SK-N-SH (cell line): Measurements from ENCODE around the gene PTPN23. TPM values are rescaled to one million over a fixed set of nuclear protein-coding genes. Genes with fewer than 3 reads are reported as not detected.

Experiments used
- CTCF ChIA-PET: fragments of 300-600, 350-600 bp; formaldehyde crosslinking; extraction: SDS; loops from one replicate; lab custom pipeline; 2021; lab: Yijun Ruan, JAX
- POLR2A ChIA-PET: fragments of 350-600 bp; sonication (Branson Sonifier 250); formaldehyde crosslinking; extraction: SDS; loops from one replicate; lab custom pipeline; 2020; ENCODE audit warnings: antibody characterized with exemption, inconsistent platforms; lab: Yijun Ruan, JAX
- DNase-seq: peaks from one replicate; pipeline ENCODE4 v3.0.0; 2012
- H2AFZ ChIP-seq: fragments of 200-600 bp; sonication (generic); 2 replicates; pipeline ENCODE4 v1.8.1; 2016; ENCODE audit warnings: antibody characterized with exemption, mild to moderate bottlenecking, low read depth
- H3F3A ChIP-seq: fragments of 200-600 bp; sonication (generic); replicated peaks from 2 replicates; pipeline ENCODE3; 2016; ENCODE audit warnings: antibody characterized with exemption, mild to moderate bottlenecking; ENCODE audit not compliant: insufficient read depth
- H3K27ac ChIP-seq, 2 experiments: fragments of 200-500 bp in 1 of 2; fragments of 200-600 bp in 1 of 2; sonication (Bioruptor generic) in 1 of 2; sonication (generic), shearing (Covaris generic) in 1 of 2; 2 replicates each; pipeline versions ENCODE4 v1.5.1 to v1.6.1; 2014 to 2016; ENCODE audit warnings: low read depth in 2 of 2, inconsistent platforms in 1 of 2, low read length in 1 of 2, mild to moderate bottlenecking in 1 of 2, mixed read lengths in 1 of 2
- H3K27me3 ChIP-seq: fragments of 200-600 bp; sonication (generic), shearing (Covaris generic); 2 replicates; pipeline ENCODE4 v1.6.1; 2016; ENCODE audit warnings: mixed run types; ENCODE audit not compliant: insufficient read depth
- H3K36me3 ChIP-seq, 2 experiments: fragments of 200-500 bp in 1 of 2; fragments of 200-600 bp in 1 of 2; sonication (Bioruptor generic) in 1 of 2; sonication (generic) in 1 of 2; replicated peaks in 1 of 2; 2 replicates each; pipeline versions ENCODE3 to v1.5.1; 2014 to 2016; ENCODE audit warnings: low read length in 1 of 2, mild to moderate bottlenecking in 1 of 2; ENCODE audit not compliant: insufficient read depth in 2 of 2, control insufficient read depth in 1 of 2
- H3K4me1 ChIP-seq, 2 experiments: fragments of 200-500 bp in 1 of 2; fragments of 200-600 bp in 1 of 2; sonication (Bioruptor generic) in 1 of 2; sonication (generic), shearing (Covaris generic) in 1 of 2; 2 replicates each; pipeline versions ENCODE4 v1.5.1 to v1.6.1; 2014 to 2016; ENCODE audit warnings: low read depth in 1 of 2, low read length in 1 of 2, mixed run types in 1 of 2; ENCODE audit not compliant: insufficient read depth in 2 of 2, control insufficient read depth in 1 of 2
- H3K4me2 ChIP-seq: fragments of 200-600 bp; sonication (generic), shearing (Covaris generic); 2 replicates; pipeline ENCODE4 v1.6.1; 2017; ENCODE audit warnings: mixed run types
- H3K4me3 ChIP-seq, 2 experiments: fragments of 200-500 bp in 1 of 2; fragments of 200-600 bp in 1 of 2; sonication (Bioruptor generic) in 1 of 2; sonication (generic), shearing (Covaris generic) in 1 of 2; 2 replicates each; pipeline versions ENCODE4 v1.5.1 to v1.8.1; 2014 to 2016; ENCODE audit warnings: low read depth in 2 of 2, inconsistent platforms in 1 of 2, low read length in 1 of 2, mild to moderate bottlenecking in 1 of 2, mixed read lengths in 1 of 2, moderate library complexity in 1 of 2
- H3K79me2 ChIP-seq: fragments of 200-600 bp; sonication (generic); 2 replicates; pipeline ENCODE4 v1.8.1; 2017; ENCODE audit warnings: mild to moderate bottlenecking; ENCODE audit not compliant: insufficient read depth
- H3K9ac ChIP-seq: fragments of 200-600 bp; sonication (generic); 2 replicates; pipeline ENCODE4 v1.6.1; 2017; ENCODE audit warnings: mixed run types
- H3K9me2 ChIP-seq: fragments of 200-600 bp; sonication (generic); 2 replicates; pipeline ENCODE4 v1.6.1; 2017; ENCODE audit warnings: mixed run types
- H3K9me3 ChIP-seq: fragments of 200-600 bp; sonication (generic); 2 replicates; pipeline ENCODE4 v1.6.1; 2017; ENCODE audit warnings: mixed run types, mild to moderate bottlenecking, moderate library complexity
- H4K20me1 ChIP-seq: fragments of 200-600 bp; sonication (generic); 2 replicates; pipeline ENCODE4 v1.6.1; 2017; ENCODE audit warnings: mild to moderate bottlenecking, mixed run types; ENCODE audit not compliant: insufficient read depth
- FOXM1 ChIP-seq: IDR thresholded peaks from 2 replicates; pipeline ENCODE4 v1.4.0; 2012; ENCODE audit warnings: low read depth, mild to moderate bottlenecking
- MEF2A ChIP-seq: IDR thresholded peaks from 2 replicates; pipeline ENCODE4 v1.4.0; 2012; ENCODE audit warnings: low read depth, borderline replicate concordance
- MXI1 ChIP-seq: IDR thresholded peaks from 2 replicates; pipeline ENCODE4 v1.6.1; 2012; ENCODE audit warnings: mild to moderate bottlenecking, low read depth, low read length, improper control_type of control experiment
- NRF1 ChIP-seq: IDR thresholded peaks from 2 replicates; pipeline ENCODE4 v1.6.1; 2012; ENCODE audit warnings: low read depth, mild to moderate bottlenecking, low read length
- RCOR1 ChIP-seq: fragments of 150-350 bp; IDR thresholded peaks from 2 replicates; pipeline ENCODE4 v1.6.1; 2017; ENCODE audit warnings: antibody characterized with exemption, low read length
- SIN3A ChIP-seq: IDR thresholded peaks from 2 replicates; pipeline ENCODE4 v1.6.1; 2012; ENCODE audit warnings: low read depth, mild to moderate bottlenecking, low read length, moderate library complexity, borderline replicate concordance
- SMC3 ChIP-seq: IDR thresholded peaks from 2 replicates; pipeline ENCODE4 v1.6.1; 2012; ENCODE audit warnings: low read depth, low read length, improper control_type of control experiment
- TAF1 ChIP-seq: IDR thresholded peaks from 2 replicates; pipeline ENCODE4 v1.6.1; 2012; ENCODE audit warnings: low read depth, mild to moderate bottlenecking, low read length, moderate library complexity, borderline replicate concordance
- USF1 ChIP-seq: IDR thresholded peaks from 2 replicates; pipeline ENCODE4 v1.4.0; 2012; ENCODE audit warnings: low read depth, borderline replicate concordance
- WGBS: methylation state at CpG from one replicate; pipeline ENCODE4 v1.1.6; 2017; ENCODE audit warnings: low lambda C conversion rate; 5-methylcytosine and 5-hydroxymethylcytosine counted together
- polyA plus RNA-seq, 3 experiments: library from polyadenylated mRNA; depleted of rRNA; stranded (reverse); fragments of >200 nt; gene quantifications; 2 replicates each; pipeline ENCODE4 v1.2.3, GENCODE V29; 2012
- TF ChIP-seq, protein P1 (sequence below): IDR thresholded peaks from 2 replicates; pipeline ENCODE4 v1.6.1; 2012; ENCODE audit warnings: mild to moderate bottlenecking, low read depth, low read length, moderate library complexity
- TF ChIP-seq, protein P2 (sequence below): fragments of 200-600 bp; sonication (generic); IDR thresholded peaks from 2 replicates; pipeline ENCODE4 v1.6.1; 2017; ENCODE audit warnings: antibody characterized with exemption, mild to moderate bottlenecking, moderate library complexity
- TF ChIP-seq, protein P3 (sequence below): IDR thresholded peaks from 2 replicates; pipeline ENCODE4 v1.4.0; 2012; ENCODE audit warnings: low read depth, borderline replicate concordance

Gene PTPN23
- polyA plus RNA-seq, 1 of the 3 experiments (the other 2 are of a cell fraction) = 10.9 TPM

- ChIA-PET POLR2A (interaction anchor here (0.6 to 1.2 kb wide), 10 partner anchors 10 to 371 kb away, joined by 3 to 4 read pairs (median 3); no protein-coding TSS in a partner anchor), CTCF (interaction anchor here (0.8 to 2.0 kb wide), 4 partner anchors 8 to 400 kb away, joined by 3 to 12 read pairs (median 4); partner anchors contain the start of gene NBEAL2)
- Histone ChIP-seq H3K9me2 (no peaks in the 10 kb centered on the region), H3K4me2 (peak overlapping the region; percentile 98), H3K79me2 (peaks cover 61% of the 10 kb centered on the region), H3F3A (peaks cover 3% of the 10 kb centered on the region), H3K36me3 (peaks cover 0 to 8% of the 10 kb centered on the region in 2 experiments), H4K20me1 (peaks cover 34% of the 10 kb centered on the region), H2AFZ (peak overlapping the region; percentile 90), H3K27me3 (no peaks in the 10 kb centered on the region), H3K9ac (peak overlapping the region; percentile 97), H3K4me3 (peak overlapping the region; percentile 77 to 96), H3K9me3 (no peaks in the 10 kb centered on the region), H3K4me1 (peaks cover 0 to 15% of the 10 kb centered on the region in 2 experiments; a peak in 1 of 4 replicates), H3K27ac (peak overlapping the region; percentile 85 to 98)
- 13% methylated on average over 17 of the region's 23 CpGs for WGBS
- no peak for DNase-seq
- TF ChIP-seq SIN3A (no peak), NRF1 (no peak), TAF1 (no peak), RCOR1 (no peak), FOXM1 (no peak), MXI1 (no peak), SMC3 (no peak), MEF2A (no peak), USF1 (no peak)
- TF ChIP-seq, protein P1, sequence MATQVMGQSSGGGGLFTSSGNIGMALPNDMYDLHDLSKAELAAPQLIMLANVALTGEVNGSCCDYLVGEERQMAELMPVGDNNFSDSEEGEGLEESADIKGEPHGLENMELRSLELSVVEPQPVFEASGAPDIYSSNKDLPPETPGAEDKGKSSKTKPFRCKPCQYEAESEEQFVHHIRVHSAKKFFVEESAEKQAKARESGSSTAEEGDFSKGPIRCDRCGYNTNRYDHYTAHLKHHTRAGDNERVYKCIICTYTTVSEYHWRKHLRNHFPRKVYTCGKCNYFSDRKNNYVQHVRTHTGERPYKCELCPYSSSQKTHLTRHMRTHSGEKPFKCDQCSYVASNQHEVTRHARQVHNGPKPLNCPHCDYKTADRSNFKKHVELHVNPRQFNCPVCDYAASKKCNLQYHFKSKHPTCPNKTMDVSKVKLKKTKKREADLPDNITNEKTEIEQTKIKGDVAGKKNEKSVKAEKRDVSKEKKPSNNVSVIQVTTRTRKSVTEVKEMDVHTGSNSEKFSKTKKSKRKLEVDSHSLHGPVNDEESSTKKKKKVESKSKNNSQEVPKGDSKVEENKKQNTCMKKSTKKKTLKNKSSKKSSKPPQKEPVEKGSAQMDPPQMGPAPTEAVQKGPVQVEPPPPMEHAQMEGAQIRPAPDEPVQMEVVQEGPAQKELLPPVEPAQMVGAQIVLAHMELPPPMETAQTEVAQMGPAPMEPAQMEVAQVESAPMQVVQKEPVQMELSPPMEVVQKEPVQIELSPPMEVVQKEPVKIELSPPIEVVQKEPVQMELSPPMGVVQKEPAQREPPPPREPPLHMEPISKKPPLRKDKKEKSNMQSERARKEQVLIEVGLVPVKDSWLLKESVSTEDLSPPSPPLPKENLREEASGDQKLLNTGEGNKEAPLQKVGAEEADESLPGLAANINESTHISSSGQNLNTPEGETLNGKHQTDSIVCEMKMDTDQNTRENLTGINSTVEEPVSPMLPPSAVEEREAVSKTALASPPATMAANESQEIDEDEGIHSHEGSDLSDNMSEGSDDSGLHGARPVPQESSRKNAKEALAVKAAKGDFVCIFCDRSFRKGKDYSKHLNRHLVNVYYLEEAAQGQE = no peak
- TF ChIP-seq, protein P2, sequence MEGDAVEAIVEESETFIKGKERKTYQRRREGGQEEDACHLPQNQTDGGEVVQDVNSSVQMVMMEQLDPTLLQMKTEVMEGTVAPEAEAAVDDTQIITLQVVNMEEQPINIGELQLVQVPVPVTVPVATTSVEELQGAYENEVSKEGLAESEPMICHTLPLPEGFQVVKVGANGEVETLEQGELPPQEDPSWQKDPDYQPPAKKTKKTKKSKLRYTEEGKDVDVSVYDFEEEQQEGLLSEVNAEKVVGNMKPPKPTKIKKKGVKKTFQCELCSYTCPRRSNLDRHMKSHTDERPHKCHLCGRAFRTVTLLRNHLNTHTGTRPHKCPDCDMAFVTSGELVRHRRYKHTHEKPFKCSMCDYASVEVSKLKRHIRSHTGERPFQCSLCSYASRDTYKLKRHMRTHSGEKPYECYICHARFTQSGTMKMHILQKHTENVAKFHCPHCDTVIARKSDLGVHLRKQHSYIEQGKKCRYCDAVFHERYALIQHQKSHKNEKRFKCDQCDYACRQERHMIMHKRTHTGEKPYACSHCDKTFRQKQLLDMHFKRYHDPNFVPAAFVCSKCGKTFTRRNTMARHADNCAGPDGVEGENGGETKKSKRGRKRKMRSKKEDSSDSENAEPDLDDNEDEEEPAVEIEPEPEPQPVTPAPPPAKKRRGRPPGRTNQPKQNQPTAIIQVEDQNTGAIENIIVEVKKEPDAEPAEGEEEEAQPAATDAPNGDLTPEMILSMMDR = no peak
- TF ChIP-seq, protein P3, sequence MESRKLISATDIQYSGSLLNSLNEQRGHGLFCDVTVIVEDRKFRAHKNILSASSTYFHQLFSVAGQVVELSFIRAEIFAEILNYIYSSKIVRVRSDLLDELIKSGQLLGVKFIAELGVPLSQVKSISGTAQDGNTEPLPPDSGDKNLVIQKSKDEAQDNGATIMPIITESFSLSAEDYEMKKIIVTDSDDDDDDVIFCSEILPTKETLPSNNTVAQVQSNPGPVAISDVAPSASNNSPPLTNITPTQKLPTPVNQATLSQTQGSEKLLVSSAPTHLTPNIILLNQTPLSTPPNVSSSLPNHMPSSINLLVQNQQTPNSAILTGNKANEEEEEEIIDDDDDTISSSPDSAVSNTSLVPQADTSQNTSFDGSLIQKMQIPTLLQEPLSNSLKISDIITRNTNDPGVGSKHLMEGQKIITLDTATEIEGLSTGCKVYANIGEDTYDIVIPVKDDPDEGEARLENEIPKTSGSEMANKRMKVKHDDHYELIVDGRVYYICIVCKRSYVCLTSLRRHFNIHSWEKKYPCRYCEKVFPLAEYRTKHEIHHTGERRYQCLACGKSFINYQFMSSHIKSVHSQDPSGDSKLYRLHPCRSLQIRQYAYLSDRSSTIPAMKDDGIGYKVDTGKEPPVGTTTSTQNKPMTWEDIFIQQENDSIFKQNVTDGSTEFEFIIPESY = no peak
Observed at GRCh38 chr3:47380026-47380600, 708 bp upstream of the PTPN23 start.
